GM21786 (cell line): Measurements from ENCODE around the gene PLK4.
"Not testable (repeated sequence)": the region's sequence is repeated elsewhere in the genome, so short reads cannot be mapped to it uniquely, and the experiment has no call there.

Experiments used
- ATAC-seq: cut with Tn5 transposase; IDR thresholded peaks from one replicate; pipeline ENCODE4 v1.9.1; 2021; ENCODE audit not compliant: unreplicated experiment

Gene PLK4

DNA sequence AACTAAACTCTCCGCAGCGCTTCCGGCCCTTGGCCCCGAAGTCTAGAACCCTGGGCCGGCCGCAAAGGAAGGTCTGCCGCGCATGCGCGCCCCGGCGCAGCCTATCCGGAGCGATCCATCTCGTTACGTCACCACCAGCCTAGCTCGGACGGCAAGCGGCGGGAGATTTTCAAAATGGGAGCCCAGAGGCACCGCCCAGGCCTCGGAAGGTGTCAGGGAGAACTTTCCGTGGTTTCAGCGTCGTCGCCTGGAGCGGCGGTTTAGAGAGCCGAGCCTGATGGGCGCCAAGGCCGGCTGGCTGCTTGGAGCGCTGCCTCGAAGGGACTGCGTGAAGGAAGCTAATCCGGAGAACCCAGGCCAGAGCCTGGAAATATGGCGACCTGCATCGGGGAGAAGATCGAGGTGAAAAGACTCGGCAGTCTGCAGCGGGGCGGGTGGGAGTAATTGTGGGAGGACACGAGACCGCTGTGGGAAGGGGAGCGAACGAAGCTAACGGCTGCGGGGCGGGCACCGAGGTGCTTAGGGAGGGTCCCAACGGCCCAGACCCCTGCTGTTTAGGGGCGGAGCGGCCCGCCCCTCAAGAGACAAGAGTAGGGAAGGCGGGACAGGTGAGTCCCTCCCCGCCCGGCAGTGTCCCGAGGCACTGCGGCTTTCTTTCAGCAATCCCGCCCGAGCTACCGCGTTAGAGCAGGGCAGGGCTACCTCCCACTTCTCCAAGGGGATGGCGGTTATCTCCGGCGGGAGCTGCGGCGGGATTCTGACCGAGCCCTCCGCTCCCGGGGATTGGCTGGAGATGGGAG, at the start of gene PLK4:
TSS of gene PLK4 (plus strand) at position 131 of the 800 bp plus-strand sequence. CDS start at position 373, 242 bp downstream.
- ATAC-seq = peak; percentile 90

DNA sequence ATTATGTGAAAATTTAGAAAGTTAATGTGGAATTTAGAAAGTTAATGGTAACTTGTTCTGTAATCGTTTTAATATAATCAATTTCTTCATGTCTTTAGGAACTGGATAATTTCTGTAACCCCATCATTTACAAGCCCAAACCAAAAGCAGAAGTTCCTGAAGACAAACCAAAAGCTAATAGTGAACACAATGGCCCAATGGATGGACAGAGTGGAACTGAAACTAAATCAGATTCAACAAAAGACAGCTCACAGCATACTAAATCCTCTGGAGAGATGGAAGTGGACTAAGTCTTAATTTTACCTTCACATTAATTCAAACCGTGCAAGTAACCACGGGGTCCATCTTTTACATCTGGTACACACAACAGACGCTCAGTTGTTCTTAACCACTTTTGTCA, 48.1 kb upstream of the PLK4 start:
- ATAC-seq = peak; percentile 70

DNA sequence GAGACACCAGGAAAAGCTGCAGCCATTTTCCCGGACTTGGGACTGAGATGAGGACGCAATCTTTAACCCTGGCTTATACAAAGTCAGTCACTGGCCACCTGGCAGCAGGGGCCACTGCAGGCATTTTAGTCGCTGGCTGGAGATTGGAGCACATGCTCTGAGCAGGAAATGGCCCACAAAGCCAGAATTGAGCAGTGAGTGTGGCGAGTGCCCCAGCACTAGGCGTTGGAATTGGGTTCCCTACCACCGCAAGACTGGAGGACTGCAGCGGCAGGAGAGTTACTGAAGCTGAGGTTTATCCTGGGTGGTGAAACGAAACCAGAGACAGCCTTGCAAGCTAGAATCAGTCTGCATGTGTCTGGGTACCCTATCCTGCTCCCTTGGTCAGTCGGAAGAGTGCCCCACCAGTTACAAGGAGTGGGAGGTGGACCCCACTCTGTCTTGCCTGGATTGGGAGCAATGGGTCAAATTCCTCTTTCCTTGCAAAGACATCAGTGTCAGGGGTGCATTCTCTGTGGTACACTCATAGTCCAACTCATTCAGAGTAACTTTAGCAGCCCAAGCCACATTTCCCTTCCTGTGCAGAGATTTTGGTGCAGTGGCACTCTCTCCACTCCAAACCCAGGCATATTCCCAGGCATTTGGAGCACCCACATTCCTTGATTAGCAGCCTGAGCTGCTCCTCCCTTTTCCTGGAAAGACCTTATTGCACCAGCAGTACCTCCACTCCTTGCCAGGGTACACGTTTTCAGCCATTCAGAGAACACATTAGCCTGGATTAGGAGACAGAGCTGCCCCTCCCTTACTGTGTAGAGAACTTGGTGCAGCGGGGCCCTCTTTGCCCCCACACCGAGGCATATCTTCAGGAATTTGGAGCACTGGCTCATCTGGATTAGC, 36.7 kb upstream of the PLK4 start:
- ATAC-seq = no peak

DNA sequence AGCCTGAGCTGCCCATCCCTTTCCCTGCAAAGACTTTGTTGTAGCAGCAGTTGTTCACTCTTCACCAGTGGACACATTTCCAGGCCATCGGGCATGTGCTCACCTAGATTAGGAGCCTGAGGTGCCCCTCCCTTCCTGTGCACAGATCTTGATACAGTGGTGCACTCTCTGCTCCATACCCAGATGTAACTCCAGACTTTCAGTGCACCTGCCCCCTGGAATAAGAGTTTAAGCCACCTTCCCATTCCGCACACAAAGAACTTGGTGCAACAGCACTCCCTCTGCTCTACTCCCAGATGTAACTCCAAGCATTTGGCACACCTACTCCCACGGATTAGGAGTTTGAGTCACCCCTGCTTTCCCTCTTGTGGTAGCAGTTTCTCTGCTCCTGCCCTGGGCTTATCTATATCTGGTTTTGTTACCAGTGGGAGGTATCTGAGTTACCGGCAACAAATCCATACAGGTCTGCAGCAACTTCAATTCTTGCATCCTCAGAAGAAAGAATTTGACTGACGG, 36.0 kb upstream of the PLK4 start:
- ATAC-seq = no peak

DNA sequence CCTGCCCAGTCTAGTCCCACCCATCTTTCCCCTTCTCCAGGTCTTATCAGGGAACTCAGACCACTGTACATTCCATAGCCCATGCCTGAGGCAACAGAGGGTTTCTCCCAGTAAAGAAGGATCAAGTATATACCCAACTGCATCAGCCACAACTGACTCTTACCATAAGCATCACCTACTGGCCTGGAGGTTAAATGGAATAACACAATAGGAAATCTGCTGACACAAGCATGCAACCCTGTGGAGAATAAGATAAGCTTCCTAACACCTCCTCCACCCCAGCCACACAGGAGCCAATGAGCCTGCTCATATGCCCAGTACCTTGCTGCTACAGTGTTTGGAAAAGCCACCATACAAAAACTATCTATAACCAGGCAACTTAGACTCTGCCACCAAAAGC, 34.6 kb upstream of the PLK4 start:
- ATAC-seq = no peak

DNA sequence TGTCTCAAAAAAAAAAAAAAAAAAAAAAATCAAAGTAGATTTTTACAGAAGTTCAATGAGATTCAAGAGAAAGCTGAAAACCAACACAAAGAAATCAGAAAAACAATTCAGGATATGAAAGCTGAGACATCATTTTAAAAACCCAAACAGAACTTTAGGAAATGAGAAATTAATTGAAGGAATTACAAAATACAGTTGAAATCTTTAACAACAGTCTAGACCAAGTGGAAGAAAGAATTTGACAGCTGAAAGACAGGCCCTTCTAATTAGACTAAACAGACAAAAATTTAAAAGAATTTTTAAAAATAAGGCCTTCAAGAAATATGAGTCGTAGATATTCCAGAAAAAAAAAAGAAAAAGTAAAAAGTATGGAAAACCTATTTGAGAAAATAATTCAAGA, 33.9 kb upstream of the PLK4 start:
- ATAC-seq = no peak

DNA sequence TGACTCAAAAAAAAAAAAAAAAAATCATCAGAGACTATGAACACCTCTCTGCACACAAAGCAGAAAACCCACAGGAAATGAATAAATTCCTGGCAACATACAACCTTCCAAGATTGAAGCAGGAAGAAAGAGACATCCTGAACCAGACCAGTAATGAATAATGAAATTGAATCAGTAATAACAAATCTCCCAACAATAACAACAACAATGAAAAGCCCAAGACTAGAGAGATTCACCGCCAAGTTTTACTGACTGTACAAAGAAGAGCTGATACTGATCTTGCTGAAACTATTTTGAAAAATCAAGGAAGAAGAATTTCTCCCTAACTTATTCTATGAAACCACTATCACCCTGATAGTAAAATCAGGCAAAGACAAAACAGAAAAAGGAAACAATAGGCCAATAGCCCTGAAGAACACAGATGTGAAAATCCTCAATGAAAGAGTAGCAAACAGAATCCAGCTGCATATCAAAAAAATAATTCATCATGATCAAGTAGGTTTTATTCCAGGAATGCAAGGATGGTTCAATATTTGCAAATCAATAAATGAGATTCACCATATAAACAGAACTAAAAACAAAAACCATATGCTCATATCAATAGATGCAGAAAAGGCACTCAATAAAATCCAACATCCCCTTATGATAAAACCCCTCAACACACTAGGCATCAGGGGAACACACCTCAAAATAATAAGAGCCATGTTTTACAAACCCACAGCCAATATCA, 31.0 kb upstream of the PLK4 start:
- no peak for ATAC-seq

DNA sequence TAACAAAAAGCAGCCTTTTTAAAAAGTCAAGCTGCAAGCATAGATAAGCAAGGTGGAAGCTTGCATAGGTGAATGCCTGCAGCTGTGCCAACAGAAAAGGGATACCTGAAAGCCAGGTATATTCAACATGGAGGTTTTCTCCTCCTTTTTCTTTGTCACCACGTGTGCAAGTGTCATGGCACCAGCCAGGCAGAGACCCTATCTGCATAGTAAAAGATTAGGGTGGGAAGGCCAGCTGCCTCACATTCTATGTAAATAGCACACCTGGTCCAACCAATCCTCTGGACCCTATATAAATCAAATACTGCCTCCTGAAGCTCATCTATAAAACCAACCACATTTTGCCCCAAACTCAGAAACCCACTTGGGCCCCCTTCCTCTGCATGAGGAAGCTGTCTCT, 28.0 kb upstream of the PLK4 start:
- no peak for ATAC-seq

DNA sequence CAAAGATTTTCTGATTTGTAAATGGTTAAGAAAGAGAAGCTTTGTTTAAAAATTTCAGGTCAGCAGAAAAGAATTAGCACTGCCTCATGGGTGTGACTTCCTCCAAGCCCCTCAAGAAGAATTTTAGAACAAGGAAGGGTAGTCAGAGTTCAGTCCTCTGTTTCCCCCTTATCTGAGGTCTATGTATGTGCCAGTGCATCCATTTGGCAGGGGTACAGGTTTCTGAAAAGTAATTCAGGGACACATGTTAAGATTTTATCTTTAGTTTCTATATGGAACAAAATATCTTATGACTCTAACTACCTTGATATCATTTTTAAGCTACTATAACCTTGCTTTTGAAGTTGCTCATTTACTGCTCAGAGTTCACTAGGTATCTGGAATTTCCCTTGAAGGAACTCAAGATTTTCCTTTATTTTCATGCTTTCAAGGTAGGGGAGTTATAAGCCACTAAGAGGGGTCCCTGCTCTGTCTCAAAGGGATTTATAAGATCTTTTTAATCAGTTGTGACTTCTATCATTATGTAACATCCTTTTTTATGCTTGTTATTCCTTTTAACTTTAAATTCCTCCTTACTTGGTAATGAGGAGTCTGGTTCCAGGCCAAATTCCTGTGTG, 24.4 kb upstream of the PLK4 start:
- peak; percentile 12 for ATAC-seq

DNA sequence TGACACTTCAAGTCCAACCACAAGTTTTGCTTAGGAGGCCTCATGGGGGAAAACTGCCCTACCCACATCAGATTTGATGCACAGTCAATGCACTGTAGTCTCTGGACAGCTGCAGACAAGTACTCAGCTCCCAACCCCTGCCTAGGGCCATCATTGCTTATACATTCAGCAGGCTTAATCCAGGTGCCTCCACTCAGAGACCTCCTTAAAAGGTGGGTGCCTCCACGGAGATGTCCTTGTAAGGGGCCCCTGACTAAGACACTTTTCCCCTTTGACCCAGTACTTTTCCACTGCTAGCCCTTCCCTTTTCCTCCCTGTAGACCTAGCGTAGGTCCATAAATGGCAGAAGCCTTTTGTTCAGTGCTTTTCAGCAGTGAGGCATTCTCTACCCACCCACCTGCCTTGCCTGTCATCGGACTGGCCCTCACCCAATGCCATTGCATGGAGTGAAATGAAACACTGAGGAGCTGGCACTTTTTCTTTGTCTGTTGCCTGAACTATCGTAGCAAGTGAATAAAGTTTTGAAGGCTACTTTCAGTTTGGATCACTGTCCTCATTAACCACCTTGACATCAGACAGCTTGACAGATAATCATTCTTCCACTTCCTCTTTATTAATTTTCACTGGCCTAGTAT, 23.8 kb upstream of the PLK4 start:
- peak; percentile 81 for ATAC-seq

DNA sequence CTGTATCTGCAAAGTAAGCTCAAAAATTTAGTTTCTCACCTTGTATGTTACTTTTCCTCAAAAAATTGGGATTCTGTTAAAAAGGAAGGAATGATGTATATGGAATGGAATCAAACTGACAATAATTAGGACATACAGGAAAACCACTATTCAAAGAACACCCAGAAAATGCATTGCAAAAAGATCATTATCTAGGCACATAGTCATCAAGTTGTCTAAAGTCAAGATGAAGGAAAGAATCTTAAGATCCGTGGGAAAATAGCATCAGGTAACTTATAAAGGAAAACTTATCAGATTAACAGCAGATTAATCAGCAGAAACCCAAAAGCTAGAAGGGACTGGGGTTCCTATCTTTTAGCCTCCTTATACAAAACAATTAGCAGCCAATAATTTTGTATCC, 23.1 kb upstream of the PLK4 start:
- no peak for ATAC-seq

DNA sequence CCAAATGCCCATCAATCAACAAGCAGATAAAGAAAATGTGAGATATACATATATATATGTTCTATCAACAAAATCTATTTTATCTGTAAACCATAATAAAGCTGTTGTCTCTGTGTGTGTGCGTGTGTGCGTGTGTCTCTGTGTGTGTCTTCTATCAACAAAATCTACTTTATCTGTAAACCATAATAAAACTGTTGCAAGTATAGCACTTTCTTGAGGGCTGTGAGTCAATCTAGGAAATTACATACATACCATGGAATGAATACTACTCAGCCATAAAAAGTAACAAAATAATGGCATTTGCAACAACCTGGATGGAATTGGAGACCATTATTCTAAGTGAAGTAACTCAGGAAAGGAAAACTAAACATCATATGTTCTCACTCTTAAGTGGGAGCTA, 12.5 kb upstream of the PLK4 start:
- no peak for ATAC-seq

DNA sequence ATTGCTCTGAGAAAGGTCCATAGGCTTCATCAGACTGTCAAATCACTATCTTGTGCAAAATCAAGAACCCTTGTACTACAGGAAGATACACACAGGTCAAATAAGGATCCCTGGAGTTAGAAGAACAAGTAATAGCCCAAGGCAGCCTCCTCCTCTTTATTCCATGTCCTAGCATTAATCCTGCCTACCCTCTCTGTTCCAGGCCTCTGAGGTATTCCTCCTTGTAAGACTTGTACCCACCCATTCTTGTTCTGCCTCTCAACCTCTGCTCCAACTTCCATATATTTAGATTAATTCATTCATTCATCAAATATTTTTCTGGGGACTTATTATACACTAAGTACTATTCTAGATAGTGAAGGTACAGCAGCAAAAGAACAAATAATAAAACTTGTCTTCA, 10.4 kb upstream of the PLK4 start:
- no peak for ATAC-seq

DNA sequence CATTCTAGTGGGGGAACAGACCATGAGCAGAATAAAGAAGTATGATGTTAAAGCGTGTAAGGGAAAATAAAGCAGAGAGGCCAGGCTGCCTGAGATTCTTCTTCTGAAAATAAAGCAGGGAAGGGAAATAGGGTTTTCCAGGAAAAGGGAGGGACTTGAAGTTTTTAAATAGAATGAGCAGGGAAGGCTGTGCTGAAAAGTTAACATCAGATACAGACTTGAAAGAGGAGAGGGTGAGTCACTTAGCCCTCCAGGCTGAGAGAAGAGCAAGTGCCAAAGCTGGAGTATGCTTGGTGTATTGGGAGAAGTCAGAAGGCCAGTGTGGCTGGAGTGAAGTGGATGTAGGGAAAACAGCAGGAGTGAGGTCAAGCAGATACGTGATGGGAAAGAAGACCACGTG, 10.0 kb upstream of the PLK4 start:
- no peak for ATAC-seq

DNA sequence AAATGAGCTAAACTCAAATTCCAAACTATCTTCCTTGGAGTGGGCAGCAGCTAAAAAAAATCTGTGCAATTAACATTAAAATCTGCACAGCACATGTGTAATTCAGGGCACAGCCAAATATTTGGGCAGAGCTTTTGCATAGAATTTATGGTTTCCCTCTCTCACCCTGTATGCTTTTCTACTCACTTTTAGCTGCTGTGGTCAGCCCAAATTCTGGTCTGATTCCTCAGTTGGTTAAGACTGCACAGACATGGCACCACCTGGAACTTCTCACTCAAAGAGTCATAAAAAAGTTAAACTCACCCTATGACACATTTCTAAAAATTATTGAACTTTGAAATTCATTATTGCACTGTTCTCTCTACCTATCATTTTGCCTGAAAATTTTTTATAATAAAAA, 4.9 kb upstream of the PLK4 start:
- ATAC-seq = no peak

DNA sequence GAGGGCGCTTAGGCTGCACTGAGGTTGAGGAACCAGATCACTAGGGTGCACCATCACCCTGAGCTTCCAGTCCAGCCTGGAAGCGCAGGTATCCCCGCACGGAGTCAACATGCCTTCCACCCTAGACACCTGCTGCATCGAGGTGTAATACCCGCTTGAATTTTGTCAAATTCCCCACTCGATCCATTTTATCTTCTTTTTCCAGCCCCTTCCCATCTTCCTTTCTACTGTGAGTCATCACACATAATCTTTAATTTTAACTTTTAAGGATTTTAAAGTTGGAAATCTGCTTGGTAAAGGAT, 821 bp downstream of the PLK4 start:
- peak; percentile 28 for ATAC-seq

DNA sequence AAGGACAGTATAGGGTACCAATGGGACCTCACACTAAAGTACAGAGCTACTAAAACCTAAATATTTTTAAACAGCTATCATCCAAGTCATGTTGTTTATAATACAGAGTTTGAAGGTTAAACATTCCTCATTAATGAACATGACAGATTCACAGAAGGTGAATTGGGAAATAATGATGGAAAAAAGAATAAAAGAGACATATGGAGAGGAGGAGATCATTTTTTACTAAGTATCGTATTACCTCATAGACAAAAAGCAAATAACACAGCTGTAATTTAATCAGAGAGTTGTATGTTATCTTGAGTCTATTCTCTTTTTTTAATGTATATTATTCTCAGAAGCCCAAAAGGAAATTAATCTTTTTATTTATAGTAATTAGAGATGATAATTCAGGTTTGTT, 7.9 kb downstream of the PLK4 start:
- ATAC-seq = no peak

DNA sequence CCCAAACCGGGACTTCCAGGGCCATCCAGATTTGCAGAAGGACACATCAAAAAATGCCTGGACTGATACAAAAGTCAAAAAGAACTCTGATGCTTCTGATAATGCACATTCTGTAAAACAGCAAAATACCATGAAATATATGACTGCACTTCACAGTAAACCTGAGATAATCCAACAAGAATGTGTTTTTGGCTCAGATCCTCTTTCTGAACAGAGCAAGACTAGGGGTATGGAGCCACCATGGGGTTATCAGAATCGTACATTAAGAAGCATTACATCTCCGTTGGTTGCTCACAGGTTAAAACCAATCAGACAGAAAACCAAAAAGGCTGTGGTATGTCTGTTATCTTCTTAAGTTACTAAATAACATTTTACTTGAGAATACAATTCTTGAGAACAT, 9.2 kb downstream of the PLK4 start:
- ATAC-seq = no peak

DNA sequence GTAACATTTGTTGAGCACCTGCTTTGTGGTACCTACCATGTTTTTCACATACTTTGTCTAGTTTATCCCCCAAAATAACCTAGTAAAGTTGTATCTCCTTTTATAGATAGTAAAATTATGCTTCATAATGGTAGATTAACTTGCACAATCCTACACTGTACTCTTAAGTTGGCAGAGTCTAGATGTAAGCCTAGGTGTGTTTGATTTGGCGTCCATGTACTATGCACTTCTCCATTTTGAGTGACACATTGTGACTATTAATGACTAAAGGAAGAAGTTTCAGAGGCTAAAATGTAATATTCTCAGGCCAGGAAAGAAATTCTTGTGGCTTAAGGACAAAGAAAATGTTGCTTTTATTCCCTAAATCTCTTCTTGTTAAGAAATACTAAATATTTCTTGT, 15.4 kb downstream of the PLK4 start:
- ATAC-seq = no peak

DNA sequence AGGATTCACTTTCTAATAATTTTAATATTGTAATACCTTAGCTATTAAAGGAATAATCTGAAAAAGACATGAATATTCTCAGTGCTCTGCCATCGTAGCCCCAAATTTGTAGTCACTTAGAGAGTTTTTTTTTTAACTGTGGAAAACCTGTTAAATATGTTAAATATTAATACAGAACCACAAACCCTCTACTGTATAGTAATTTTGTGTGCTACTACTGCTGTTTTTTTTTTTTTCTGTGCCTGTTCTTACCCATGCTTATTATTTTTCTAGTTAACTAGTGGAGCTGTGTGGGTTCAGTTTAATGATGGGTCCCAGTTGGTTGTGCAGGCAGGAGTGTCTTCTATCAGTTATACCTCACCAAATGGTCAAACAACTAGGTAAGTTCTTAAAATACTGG, 15.8 kb downstream of the PLK4 start:
- no peak for ATAC-seq

DNA sequence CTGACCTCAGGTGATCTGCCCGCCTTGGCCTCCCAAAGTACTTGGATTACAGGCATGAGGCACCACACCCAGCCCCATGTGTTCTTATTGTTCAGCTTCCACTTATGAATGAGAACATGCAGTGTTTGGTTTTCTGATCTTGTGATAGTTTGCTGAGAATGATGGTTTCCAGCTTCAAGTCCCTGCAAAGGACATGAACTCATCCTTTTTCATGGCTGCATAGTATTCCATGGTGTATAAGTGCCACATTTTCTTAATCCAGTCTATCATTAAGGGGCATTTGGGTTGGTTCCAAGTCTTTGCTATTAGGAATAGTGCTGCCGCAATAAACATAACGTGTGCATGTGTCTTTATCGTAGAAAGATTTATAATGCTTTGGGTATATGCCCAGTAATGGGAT, 19.0 kb downstream of the PLK4 start:
- not testable (repeated sequence) for ATAC-seq
